ENCODE results near the gene DSE. TPM values are rescaled to one million over a fixed set of nuclear protein-coding genes. Genes with fewer than 3 reads are reported as not detected.

The DSE gene
- total and polyA plus RNA-seq, 2 donors (not counting 1 experiment from before 2014, with no cell fraction given), result 8.3 to 8.6 TPM

DNA sequence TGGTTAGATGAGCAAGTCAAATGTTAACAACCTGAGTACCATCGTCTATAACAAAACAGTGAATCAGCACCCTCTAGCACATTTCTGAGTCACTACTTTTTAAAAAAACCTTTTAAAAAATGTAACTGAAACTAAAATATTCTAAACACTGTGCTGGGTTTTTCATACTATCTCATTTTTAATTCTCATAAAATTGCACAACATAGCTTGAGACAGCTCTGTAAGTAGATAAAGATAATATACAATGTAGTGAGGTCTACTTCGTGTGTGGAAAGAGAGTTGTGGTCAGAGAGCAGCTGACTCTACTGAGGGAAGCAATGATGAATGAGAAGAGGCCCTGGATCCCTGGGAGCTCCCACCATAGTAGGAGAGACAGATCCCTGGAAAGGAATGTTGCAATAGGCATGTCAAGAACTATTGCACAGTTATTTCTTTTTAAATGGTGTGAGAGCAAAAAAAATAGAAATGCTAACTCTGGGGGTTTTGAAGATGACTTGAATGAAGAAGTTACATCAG is 76.8 kb downstream of the DSE start:
- Mint-ChIP-seq H3K4me3 (no peak overlapping the region), H3K9me3 (ENCODE audit: insufficient read depth) (no peaks in the 10 kb centered on the region), H3K27ac (no peak overlapping the region), H3K27me3 (no peaks in the 10 kb centered on the region), H3K4me1 (peaks cover 43% of the 10 kb centered on the region)
- no peaks in the 10 kb centered on the region for H3K9me3 ChIP-seq (ENCODE audit: control extremely low read depth in 1 of 3, control insufficient read depth in 2 of 3, insufficient read depth in 1 of 3, low read length in 2 of 3)
- intact Hi-C loops (cut with micrococcal nuclease), result loop anchor here (5.0 kb wide), 1 partner anchor 40 kb away; no protein-coding TSS in a partner anchor
- H3K27ac ChIP-seq (ENCODE audit: low read length in 2 of 2), result no peak overlapping the region
- H2AFZ ChIP-seq (ENCODE audit: insufficient read depth, low read depth, low read length, poor library complexity, severe bottlenecking), result no peak overlapping the region
- DNase-seq, result no peak
- ChIA-PET POLR2A (no interaction called here), CTCF (interaction anchor here (1.7 to 9.5 kb wide), 4 partner anchors 15 to 159 kb away, joined by 7 to 86 read pairs (median 34); partner anchors contain the start of gene CALHM6)
- no peak overlapping the region for H3K4me2 ChIP-seq (replicated peaks; ENCODE audit: low read depth, low read length, poor library complexity, severe bottlenecking)
- H3K4me1 ChIP-seq (ENCODE audit: control insufficient read depth in 2 of 2, insufficient read depth in 2 of 2, low read length in 2 of 2), result peaks cover 31 to 37% of the 10 kb centered on the region in 2 donors
- no peaks in the 10 kb centered on the region for H4K20me1 ChIP-seq (ENCODE audit: control insufficient read depth, insufficient read depth, low read length, poor library complexity, severe bottlenecking)
- no peak overlapping the region for H3K4me3 ChIP-seq (ENCODE audit: control extremely low read depth in 1 of 5, extremely low read depth in 1 of 5, insufficient read depth in 1 of 5, low read depth in 2 of 5, low read length in 4 of 5)
- ATAC-seq (ENCODE audit: low read depth), result no peak
- H3K9ac ChIP-seq (ENCODE audit: low read length), result no peak overlapping the region
- H3K79me2 ChIP-seq (ENCODE audit: control insufficient read depth, insufficient read depth, low read length), result no peaks in the 10 kb centered on the region
- H3K27me3 ChIP-seq (replicated peaks in 1 of 4; ENCODE audit: control extremely low read depth in 1 of 4, control insufficient read depth in 3 of 4, insufficient read depth in 4 of 4, low read length in 3 of 4), result no peaks in the 10 kb centered on the region
- H3K36me3 ChIP-seq (replicated peaks in 1 of 2; ENCODE audit: control extremely low read depth in 1 of 2, control insufficient read depth in 1 of 2, extremely low read depth in 1 of 2, insufficient read depth in 2 of 2, low read length in 1 of 2), result no peaks in the 10 kb centered on the region
- TF ChIP-seq, protein P1, sequence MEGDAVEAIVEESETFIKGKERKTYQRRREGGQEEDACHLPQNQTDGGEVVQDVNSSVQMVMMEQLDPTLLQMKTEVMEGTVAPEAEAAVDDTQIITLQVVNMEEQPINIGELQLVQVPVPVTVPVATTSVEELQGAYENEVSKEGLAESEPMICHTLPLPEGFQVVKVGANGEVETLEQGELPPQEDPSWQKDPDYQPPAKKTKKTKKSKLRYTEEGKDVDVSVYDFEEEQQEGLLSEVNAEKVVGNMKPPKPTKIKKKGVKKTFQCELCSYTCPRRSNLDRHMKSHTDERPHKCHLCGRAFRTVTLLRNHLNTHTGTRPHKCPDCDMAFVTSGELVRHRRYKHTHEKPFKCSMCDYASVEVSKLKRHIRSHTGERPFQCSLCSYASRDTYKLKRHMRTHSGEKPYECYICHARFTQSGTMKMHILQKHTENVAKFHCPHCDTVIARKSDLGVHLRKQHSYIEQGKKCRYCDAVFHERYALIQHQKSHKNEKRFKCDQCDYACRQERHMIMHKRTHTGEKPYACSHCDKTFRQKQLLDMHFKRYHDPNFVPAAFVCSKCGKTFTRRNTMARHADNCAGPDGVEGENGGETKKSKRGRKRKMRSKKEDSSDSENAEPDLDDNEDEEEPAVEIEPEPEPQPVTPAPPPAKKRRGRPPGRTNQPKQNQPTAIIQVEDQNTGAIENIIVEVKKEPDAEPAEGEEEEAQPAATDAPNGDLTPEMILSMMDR (IDR thresholded peaks at IDR 0.05), result no peak
- no peak for TF ChIP-seq EZH2 (IDR thresholded peaks at IDR 0.05; ENCODE audit: borderline replicate concordance, insufficient read depth, low read depth, low read length, poor library complexity, severe bottlenecking)
- WGBS (ENCODE audit: insufficient coverage), result 0% methylated on average over 1 of the region's 2 CpGs

DNA sequence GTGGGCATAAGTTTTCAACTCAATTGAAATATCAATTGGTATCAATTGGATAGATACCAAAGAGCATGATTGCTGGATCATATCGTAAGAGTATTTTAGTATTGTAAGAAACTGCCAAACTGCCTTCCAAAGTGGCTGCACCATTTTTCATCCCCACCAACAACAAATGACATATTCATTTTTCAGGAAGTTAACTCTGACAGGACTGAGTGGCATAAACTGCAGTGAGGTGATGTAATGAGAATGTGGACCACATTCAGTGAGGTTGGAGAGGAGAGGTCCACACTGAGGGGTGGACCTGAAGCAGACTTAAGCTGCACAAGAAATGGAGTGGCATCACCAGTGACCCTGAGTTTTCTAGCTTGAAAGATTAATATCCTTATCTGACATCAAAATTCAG is 78.8 kb downstream of the DSE start:
- CTCF ChIA-PET, result interaction anchor here (1.0 to 1.5 kb wide), 4 partner anchors 11 to 162 kb away, joined by 3 to 5 read pairs (median 4); partner anchors contain the start of gene CALHM6
- peak overlapping the region; percentile 7 for H3K27ac Mint-ChIP-seq

More for the DNA sequence above, 78.8 kb downstream of the DSE start:
- Histone ChIP-seq H3K4me1 (ENCODE audit: control insufficient read depth in 2 of 2, insufficient read depth in 2 of 2, low read length in 2 of 2) (peaks cover 27 to 33% of the 10 kb centered on the region in 2 donors), H3K79me2 (ENCODE audit: control insufficient read depth, insufficient read depth, low read length) (no peaks in the 10 kb centered on the region), H3K4me2 (replicated peaks; ENCODE audit: low read depth, low read length, poor library complexity, severe bottlenecking) (no peak overlapping the region), H2AFZ (ENCODE audit: insufficient read depth, low read depth, low read length, poor library complexity, severe bottlenecking) (no peak overlapping the region), H3K9ac (ENCODE audit: low read length) (no peak overlapping the region), H3K36me3 (replicated peaks in 1 of 2; ENCODE audit: control extremely low read depth in 1 of 2, control insufficient read depth in 1 of 2, extremely low read depth in 1 of 2, insufficient read depth in 2 of 2, low read length in 1 of 2) (no peaks in the 10 kb centered on the region), H3K27me3 (replicated peaks in 1 of 4; ENCODE audit: control extremely low read depth in 1 of 4, control insufficient read depth in 3 of 4, insufficient read depth in 4 of 4, low read length in 3 of 4) (no peaks in the 10 kb centered on the region), H3K4me3 (ENCODE audit: control extremely low read depth in 1 of 5, extremely low read depth in 1 of 5, insufficient read depth in 1 of 5, low read depth in 2 of 5, low read length in 4 of 5) (no peak overlapping the region), H4K20me1 (ENCODE audit: control insufficient read depth, insufficient read depth, low read length, poor library complexity, severe bottlenecking) (no peaks in the 10 kb centered on the region), H3K9me3 (ENCODE audit: control extremely low read depth in 1 of 3, control insufficient read depth in 2 of 3, insufficient read depth in 1 of 3, low read length in 2 of 3) (no peaks in the 10 kb centered on the region), H3K27ac (ENCODE audit: low read length in 2 of 2) (no peak overlapping the region)
- TF ChIP-seq EZH2 (IDR thresholded peaks at IDR 0.05; ENCODE audit: borderline replicate concordance, insufficient read depth, low read depth, low read length, poor library complexity, severe bottlenecking), result no peak
- TF ChIP-seq, protein P1 (IDR thresholded peaks at IDR 0.05), result no peak
- intact Hi-C loops (cut with micrococcal nuclease), result loop anchor here (5.0 kb wide), 1 partner anchor 42 kb away; no protein-coding TSS in a partner anchor
- Mint-ChIP-seq H3K4me3 (no peak overlapping the region), H3K4me1 (peaks cover 40% of the 10 kb centered on the region), H3K9me3 (ENCODE audit: insufficient read depth) (no peaks in the 10 kb centered on the region), H3K27me3 (no peaks in the 10 kb centered on the region)
- POLR2A ChIA-PET, result no interaction called here
- no peak for ATAC-seq (ENCODE audit: low read depth)
- WGBS (ENCODE audit: insufficient coverage), result no CpG with 5 or more reads among the region's 1 CpG
- DNase-seq, result no peak
